GM18507 (cell line): ENCODE results near the gene CNOT6.

ENCODE experiments used
- DNase-seq: peaks from one replicate; pipeline ENCODE4 v3.0.0; 2011; ENCODE audit warnings: low read depth; ENCODE audit not compliant: insufficient read length; ENCODE audit errors: extremely low spot score
- FAIRE-seq: peaks from 2 replicates; lab custom pipeline; 2011; peaks lifted over from hg19 to GRCh38; lab: Jason Lieb, UNC

The CNOT6 gene

DNA sequence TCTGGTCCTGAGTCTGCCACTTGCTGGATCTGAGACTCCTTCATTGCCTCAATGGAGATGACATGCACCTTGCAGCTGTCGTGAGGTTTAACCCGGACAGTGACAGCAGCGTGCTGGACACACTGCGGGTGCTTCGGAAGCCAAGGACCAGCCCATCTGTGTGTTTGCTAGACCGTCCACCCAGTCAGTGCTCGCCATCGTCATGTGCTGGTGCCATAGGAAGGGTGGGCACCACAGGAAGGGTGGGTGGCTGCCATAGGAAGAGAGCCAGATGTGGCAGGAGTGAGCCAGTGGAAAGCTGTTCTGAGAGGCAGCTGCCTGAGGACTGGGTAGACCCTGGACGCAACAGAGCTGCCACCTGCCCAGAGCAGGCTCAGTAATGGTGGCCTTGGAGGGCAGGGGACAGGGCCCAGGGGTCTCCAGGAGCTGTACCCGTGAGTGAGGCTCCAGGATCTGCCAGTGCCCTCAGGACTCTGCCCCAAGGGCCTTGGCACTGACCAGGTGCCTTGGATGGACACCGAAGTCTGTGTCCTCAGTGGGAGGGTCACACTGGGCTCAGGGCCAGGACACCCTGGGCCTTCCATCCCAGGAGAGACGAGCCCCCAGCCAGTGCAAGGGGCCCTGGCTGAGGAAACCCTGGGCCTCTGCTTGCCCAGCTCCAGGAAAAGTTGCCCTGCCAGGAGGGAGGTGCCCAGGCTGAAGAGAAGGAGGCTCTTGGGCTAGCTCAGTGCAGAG is 133.4 kb downstream of the CNOT6 start:
- FAIRE-seq (no peak), DNase-seq (no peak)
